DOHH2 (cell line): ENCODE data around the gene STX16.

Experiments used
- H3F3A ChIP-seq: fragments of 200-600 bp; sonication (generic), shearing (Covaris generic); 2 replicates; pipeline ENCODE4 v1.6.0; 2016; ENCODE audit warnings: antibody characterized with exemption, mild to moderate bottlenecking; ENCODE audit not compliant: control insufficient read depth, insufficient read depth
- H3K27ac ChIP-seq: fragments of 200-600 bp; sonication (generic); 2 replicates; pipeline ENCODE4 v1.5.1; 2014; ENCODE audit warnings: low read depth, mild to moderate bottlenecking, low read length, moderate library complexity
- H3K27me3 ChIP-seq: fragments of 200-600 bp; sonication (generic); 2 replicates; pipeline ENCODE4 v1.6.1; 2014; ENCODE audit warnings: mild to moderate bottlenecking, low read length, mixed read lengths; ENCODE audit not compliant: control insufficient read depth
- H3K36me3 ChIP-seq: fragments of 200-600 bp; sonication (generic); 2 replicates; pipeline ENCODE4 v1.6.1; 2014; ENCODE audit warnings: mild to moderate bottlenecking, low read length, moderate library complexity, mixed read lengths; ENCODE audit not compliant: control insufficient read depth
- H3K4me1 ChIP-seq: fragments of 200-600 bp; sonication (generic); 2 replicates; pipeline ENCODE4 v1.6.1; 2014; ENCODE audit warnings: mild to moderate bottlenecking, low read length, mixed read lengths; ENCODE audit not compliant: control insufficient read depth
- H3K4me2 ChIP-seq: fragments of 200-600 bp; sonication (generic); 2 replicates; pipeline ENCODE4 v1.6.0; 2014; ENCODE audit warnings: mild to moderate bottlenecking, low read length, moderate library complexity
- H3K4me3 ChIP-seq: fragments of 200-600 bp; sonication (generic); 2 replicates; pipeline ENCODE4 v1.5.1; 2014; ENCODE audit warnings: mild to moderate bottlenecking, low read length, mixed read lengths
- H3K79me2 ChIP-seq: fragments of 200-600 bp; sonication (generic); 2 replicates; pipeline ENCODE4 v1.6.1; 2014; ENCODE audit warnings: mild to moderate bottlenecking, low read length, mixed read lengths; ENCODE audit not compliant: control insufficient read depth
- H3K9me2 ChIP-seq: fragments of 200-600 bp; sonication (generic); replicated peaks from 2 replicates; pipeline ENCODE4 v1.6.1; 2014; ENCODE audit warnings: mild to moderate bottlenecking, low read length, mixed read lengths; ENCODE audit not compliant: control insufficient read depth
- H3K9me3 ChIP-seq: fragments of 200-600 bp; sonication (generic); 2 replicates; pipeline ENCODE4 v1.6.1; 2014; ENCODE audit warnings: antibody characterized with exemption, low read length, mixed read lengths; ENCODE audit not compliant: control insufficient read depth, insufficient read depth
- H4K20me1 ChIP-seq: fragments of 200-600 bp; sonication (generic); 2 replicates; pipeline ENCODE4 v1.6.0; 2014; ENCODE audit warnings: low read depth, mild to moderate bottlenecking, antibody characterized with exemption, low read length, moderate library complexity; ENCODE audit not compliant: control insufficient read depth, insufficient read depth
- EZH2phosphoT487 ChIP-seq: fragments of 200-600 bp; sonication (generic); IDR thresholded peaks from 2 replicates; pipeline ENCODE4 v1.6.1; 2017; ENCODE audit warnings: borderline replicate concordance, mild to moderate bottlenecking, antibody characterized with exemption, low read length, moderate library complexity, mixed read lengths
- TF ChIP-seq, protein P1 (sequence below): fragments of 200-600 bp; sonication (generic); IDR thresholded peaks from one replicate; pipeline ENCODE4 v1.5.1; 2014; ENCODE audit warnings: antibody characterized with exemption, mild to moderate bottlenecking, low read depth, low read length; ENCODE audit not compliant: poor library complexity, severe bottlenecking

The STX16 gene

DNA sequence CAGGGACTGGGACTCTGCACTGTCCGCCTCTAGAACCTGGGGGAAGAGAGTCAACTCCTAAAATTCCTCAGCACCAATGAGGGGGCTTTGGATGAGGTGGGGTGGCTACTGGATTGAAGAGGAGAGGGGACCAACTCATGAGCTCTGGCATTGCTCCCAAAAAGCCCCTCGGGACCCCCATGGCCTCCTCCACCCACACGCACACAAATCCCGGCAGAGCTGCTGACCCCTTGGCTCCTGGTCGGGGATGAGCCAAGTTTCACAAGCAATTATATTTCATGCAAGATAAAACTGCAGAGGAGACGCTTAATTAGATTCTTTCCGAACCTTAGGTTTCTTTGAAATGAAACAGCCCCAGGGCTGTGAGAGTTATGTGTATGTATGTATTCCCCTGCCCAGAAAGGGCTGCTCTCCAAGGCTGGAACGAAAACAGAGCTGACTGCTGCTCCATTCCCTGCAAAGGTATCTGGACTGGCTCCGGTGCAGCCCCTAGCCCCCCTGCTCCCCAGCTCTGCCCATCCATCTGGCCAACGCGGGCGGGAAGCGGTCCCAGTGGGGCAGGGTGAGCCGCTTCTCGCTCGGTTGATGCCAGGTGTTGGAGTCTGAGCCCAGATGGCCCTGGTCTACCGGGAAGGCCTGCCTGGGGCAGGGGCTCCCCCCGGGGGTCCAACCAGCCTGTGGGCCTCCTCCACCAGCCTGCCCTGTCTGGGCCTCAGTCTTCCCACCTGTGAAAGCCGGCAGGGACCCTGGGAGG is 46.8 kb upstream of the STX16 start:
- TF ChIP-seq, protein P1, sequence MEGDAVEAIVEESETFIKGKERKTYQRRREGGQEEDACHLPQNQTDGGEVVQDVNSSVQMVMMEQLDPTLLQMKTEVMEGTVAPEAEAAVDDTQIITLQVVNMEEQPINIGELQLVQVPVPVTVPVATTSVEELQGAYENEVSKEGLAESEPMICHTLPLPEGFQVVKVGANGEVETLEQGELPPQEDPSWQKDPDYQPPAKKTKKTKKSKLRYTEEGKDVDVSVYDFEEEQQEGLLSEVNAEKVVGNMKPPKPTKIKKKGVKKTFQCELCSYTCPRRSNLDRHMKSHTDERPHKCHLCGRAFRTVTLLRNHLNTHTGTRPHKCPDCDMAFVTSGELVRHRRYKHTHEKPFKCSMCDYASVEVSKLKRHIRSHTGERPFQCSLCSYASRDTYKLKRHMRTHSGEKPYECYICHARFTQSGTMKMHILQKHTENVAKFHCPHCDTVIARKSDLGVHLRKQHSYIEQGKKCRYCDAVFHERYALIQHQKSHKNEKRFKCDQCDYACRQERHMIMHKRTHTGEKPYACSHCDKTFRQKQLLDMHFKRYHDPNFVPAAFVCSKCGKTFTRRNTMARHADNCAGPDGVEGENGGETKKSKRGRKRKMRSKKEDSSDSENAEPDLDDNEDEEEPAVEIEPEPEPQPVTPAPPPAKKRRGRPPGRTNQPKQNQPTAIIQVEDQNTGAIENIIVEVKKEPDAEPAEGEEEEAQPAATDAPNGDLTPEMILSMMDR: no peak
- no peak for TF ChIP-seq EZH2phosphoT487
- H3K4me2 ChIP-seq: no peak overlapping the region

DNA sequence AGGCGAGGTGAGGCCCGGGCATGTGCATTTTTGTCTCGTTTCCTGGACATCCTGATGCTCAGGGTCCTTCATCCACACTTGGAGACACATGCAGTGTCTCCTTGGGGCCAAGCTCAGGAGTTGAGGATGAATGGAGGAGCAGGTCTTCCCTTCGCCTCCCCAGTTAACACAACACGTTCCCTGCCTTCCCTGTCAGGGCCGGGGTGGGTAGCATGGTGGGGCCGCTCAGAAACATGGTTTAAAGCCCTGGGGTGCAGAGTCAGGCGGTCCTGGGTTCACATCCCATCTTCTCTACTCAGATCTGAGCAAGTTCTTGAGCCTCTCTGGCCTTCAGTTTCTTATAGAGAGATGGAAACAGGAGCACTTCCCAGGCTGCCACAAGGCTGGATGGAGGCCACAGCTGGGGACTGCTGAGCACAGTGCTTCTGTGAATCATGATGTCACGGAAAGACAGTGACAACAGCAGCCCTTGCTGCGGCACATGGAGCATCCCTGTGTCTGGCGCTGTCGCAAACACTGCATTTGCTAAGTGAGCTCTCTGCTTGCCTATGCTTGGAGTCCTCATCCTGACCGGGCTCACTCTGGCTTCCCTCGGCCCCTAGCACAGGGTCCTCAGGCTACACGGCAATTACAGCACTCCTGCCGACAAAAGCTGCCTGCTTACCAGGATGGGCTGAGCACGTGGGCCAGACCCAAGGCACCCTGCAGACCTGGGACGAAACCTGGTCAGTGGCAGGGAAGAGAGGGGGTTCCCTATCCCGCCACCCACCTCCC is 45.6 kb upstream of the STX16 start:
- TF ChIP-seq, protein P1: no peak
- TF ChIP-seq EZH2phosphoT487: no peak
- Histone ChIP-seq H3K36me3 (no peaks in the 10 kb centered on the region), H3K79me2 (no peaks in the 10 kb centered on the region), H3K4me1 (no peaks in the 10 kb centered on the region), H3F3A (no peaks in the 10 kb centered on the region), H3K27ac (no peak overlapping the region), H3K27me3 (peaks cover 6% of the 10 kb centered on the region; the same call in 1 of the 2 replicates), H3K4me2 (no peak overlapping the region), H3K9me3 (no peaks in the 10 kb centered on the region), H4K20me1 (no peaks in the 10 kb centered on the region), H3K9me2 (no peaks in the 10 kb centered on the region), H3K4me3 (no peak overlapping the region)

More for the DNA sequence above, 46.8 kb upstream of the STX16 start:
- no peaks in the 10 kb centered on the region for H4K20me1 ChIP-seq
- H3F3A ChIP-seq: no peaks in the 10 kb centered on the region
- H3K9me3 ChIP-seq: no peaks in the 10 kb centered on the region
- H3K79me2 ChIP-seq: no peaks in the 10 kb centered on the region
- H3K27me3 ChIP-seq: peaks cover 6% of the 10 kb centered on the region; the same call in 1 of the 2 replicates
- no peak overlapping the region for H3K4me3 ChIP-seq
- H3K27ac ChIP-seq: no peak overlapping the region
- H3K4me1 ChIP-seq: no peaks in the 10 kb centered on the region
- no peaks in the 10 kb centered on the region for H3K9me2 ChIP-seq
- H3K36me3 ChIP-seq: no peaks in the 10 kb centered on the region

DNA sequence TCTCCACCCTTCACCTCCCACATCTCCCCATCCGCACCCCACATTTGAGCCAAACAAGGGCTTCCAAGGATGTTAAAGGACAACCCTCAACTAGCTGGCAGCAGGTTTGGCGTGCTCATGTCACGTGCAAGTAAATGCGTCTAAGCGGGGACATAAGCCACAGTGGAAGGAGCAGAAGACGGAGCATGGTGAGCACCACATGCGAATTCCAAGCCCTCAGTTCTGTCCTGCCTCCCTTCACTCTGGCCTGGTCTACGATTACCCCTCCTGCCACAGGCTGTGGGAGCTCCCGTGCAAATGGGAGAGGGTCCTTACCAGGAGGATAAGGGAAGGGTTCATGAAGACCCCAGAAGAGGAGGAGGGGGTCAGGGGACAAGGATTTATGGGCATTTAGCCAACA is 44.9 kb upstream of the STX16 start:
- H3K4me1 ChIP-seq: no peaks in the 10 kb centered on the region
- no peaks in the 10 kb centered on the region for H3K36me3 ChIP-seq
- H3K27ac ChIP-seq: no peak overlapping the region
- no peaks in the 10 kb centered on the region for H3F3A ChIP-seq
- no peaks in the 10 kb centered on the region for H4K20me1 ChIP-seq
- H3K9me3 ChIP-seq: no peaks in the 10 kb centered on the region
- TF ChIP-seq, protein P1: no peak
- TF ChIP-seq EZH2phosphoT487: no peak
- H3K27me3 ChIP-seq: peaks cover 6% of the 10 kb centered on the region; the same call in 1 of the 2 replicates
- no peak overlapping the region for H3K4me2 ChIP-seq
- no peak overlapping the region for H3K4me3 ChIP-seq
- no peaks in the 10 kb centered on the region for H3K9me2 ChIP-seq
- H3K79me2 ChIP-seq: no peaks in the 10 kb centered on the region
